ENCODE measurements around the gene ALDH9A1.

Gene ALDH9A1

DNA sequence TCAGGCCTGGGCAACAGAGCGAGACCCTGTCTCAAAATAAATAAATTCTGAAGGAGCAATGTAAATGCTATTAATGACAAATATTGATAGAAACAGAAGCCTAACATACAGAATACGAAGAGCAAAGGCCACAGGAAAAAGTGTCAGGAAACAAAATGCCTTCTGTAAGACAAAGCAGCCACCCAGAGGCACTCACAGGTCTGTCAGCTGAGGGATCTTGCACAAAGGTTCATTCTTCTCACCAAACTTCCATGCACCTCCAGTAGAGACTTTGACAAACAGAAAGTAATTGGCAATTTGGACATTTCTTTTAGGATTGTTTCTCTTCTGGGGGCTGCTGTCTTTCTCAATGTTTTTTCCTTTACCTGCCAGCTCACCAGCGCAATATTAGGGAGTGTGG is 1.2 kb upstream of the ALDH9A1 start:
- DNase-seq (ENCODE audit: extremely low read depth, low read depth), result no peak
- TF ChIP-seq, protein P1, sequence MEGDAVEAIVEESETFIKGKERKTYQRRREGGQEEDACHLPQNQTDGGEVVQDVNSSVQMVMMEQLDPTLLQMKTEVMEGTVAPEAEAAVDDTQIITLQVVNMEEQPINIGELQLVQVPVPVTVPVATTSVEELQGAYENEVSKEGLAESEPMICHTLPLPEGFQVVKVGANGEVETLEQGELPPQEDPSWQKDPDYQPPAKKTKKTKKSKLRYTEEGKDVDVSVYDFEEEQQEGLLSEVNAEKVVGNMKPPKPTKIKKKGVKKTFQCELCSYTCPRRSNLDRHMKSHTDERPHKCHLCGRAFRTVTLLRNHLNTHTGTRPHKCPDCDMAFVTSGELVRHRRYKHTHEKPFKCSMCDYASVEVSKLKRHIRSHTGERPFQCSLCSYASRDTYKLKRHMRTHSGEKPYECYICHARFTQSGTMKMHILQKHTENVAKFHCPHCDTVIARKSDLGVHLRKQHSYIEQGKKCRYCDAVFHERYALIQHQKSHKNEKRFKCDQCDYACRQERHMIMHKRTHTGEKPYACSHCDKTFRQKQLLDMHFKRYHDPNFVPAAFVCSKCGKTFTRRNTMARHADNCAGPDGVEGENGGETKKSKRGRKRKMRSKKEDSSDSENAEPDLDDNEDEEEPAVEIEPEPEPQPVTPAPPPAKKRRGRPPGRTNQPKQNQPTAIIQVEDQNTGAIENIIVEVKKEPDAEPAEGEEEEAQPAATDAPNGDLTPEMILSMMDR (IDR thresholded peaks at IDR 0.05; ENCODE audit: low read depth, low read length), result no peak

DNA sequence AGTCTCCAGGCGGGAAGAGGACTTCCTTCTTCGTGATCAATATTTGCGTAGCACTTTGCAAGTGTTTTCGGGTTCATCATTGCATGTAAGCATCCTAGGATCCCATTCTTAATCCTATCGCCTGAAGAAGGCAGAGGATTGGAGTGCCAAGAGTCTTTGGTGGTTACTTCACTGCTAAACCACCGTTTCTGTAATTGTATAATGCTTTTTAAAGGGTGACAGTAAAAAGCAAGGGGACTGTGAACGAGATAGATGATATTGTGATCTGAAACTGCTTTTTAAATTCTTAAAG is 345 bp upstream of the ALDH9A1 start:
- TF ChIP-seq, protein P1 (IDR thresholded peaks at IDR 0.05; ENCODE audit: low read depth, low read length), result no peak
- no peak for DNase-seq (ENCODE audit: extremely low read depth, low read depth)

DNA sequence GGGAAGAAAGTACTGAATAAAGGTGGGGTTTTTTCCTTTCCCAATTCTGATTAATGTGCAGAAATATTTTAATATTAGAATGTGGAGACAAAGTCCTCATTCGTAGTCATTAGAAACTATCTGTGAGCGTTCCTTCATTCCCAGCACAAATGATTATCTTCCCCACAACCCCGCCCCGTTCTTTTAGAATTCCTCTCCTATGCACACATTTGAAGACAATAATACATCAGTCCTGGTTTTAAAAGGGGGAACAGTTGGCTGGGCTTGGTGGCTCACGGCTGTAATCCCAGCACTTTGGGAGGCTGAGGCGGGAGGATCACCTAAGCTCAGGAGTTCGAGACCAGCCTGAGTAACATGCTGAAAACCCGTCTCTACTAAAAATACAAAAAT is 876 bp downstream of the ALDH9A1 start:
- TF ChIP-seq, protein P1 (IDR thresholded peaks at IDR 0.05; ENCODE audit: low read depth, low read length), result no peak
- no peak for DNase-seq (ENCODE audit: extremely low read depth, low read depth)

DNA sequence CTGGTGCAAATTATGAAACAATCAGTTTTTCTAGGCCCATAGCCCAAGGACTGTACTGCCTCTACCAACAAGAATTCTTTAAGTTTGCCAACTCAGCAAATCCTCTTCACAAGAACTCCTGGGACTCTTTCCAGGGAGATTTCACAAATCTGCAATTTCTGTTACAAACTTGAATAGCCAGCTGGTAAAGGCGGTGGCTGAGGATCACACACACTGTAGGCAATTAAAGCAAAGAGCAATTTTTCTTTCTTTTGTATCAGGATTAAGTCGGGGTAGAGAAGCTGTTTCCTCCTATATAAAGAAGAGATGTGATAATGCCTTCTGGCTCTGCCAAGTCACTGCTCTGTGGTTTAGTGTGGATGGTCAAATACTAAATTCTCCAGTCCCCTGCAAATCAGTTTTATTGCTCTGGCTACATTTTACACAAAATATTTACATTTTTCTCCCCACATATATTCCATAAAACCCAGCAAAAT is 1.7 kb downstream of the ALDH9A1 start:
- TF ChIP-seq, protein P1 (IDR thresholded peaks at IDR 0.05; ENCODE audit: low read depth, low read length), result no peak
- DNase-seq (ENCODE audit: extremely low read depth, low read depth), result peak; percentile 89

DNA sequence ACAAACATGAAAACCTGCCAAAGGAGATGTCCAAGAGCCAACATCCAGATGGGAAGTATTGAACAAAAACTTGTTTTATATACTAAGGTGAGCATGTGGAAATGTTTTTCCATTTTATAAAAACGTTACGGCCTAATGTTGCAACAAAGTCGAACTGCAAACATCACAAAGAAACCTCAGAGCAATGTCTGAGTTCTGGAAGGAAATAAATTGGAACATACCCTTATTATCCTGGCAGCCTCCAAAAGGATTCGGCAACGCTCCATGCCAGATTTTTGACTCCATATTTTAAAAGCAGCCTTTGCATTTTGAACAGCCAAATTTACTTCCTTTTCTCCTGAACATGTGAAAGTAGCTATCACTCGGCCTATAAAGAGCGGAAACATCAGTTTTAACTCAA is 3.3 kb downstream of the ALDH9A1 start:
- TF ChIP-seq, protein P1 (IDR thresholded peaks at IDR 0.05; ENCODE audit: low read depth, low read length), result no peak
- no peak for DNase-seq (ENCODE audit: extremely low read depth, low read depth)

DNA sequence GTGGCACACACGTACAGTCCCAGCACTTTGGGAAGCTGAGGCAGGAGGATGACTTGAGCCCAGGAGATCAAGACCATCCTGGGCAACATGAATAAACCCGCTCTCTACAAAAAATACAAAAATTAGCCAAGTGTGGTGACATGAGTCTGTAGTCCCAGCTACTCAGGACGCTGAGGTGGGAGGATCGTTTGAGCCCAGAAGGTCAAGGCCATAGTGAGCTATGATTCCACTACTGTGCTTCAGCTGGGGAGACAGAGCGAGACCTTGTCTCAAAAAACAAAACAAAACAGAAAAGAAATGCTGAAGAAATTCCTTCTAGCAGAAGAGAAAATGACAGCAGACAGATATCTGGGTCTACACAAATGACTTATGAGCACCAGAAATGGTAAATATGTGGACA is 10.3 kb downstream of the ALDH9A1 start:
- TF ChIP-seq, protein P1 (IDR thresholded peaks at IDR 0.05; ENCODE audit: low read depth, low read length), result no peak
- DNase-seq (ENCODE audit: extremely low read depth, low read depth), result no peak

DNA sequence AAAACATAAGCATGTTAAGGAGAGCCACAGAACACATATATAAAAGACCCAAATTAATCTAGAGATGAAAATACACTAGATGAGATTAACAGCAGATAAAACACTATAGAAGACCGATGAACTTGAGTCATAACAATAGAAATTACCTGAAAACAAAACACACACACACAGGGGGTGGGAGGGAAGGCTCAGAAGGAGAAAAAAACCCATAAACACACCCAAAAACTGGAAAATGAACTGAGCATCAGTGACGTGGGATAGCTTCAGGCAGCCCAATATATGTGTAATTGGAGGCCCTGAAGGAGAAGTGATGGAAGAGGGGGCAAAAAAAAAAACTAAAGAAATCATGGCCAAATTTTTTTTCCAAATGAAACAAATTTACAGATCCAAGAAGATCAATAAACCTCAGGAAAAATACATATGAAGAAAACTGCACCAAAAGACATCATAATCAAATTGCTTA is 11.4 kb downstream of the ALDH9A1 start:
- no peak for DNase-seq (ENCODE audit: extremely low read depth, low read depth)
- TF ChIP-seq, protein P1 (IDR thresholded peaks at IDR 0.05; ENCODE audit: low read depth, low read length), result no peak

Measured in AG09319 (cell line).